Activated CD4-positive, alpha-beta T cell treated with anti-CD3 and anti-CD28 coated beads for 36 hours (primary cell): Measurements from ENCODE around the gene CELSR3. TPM values are rescaled to one million over a fixed set of nuclear protein-coding genes. Genes with fewer than 3 reads are reported as not detected.

ENCODE experiments used
- ATAC-seq: fragments of 200-7000 bp; cut with Tn5 transposase; one replicate; pipeline ENCODE4 v1.10.0; 2021; ENCODE audit warnings: mild to moderate bottlenecking, moderate library complexity
- CTCF ChIA-PET: fragments of 350-600 bp; sonication (Branson Sonifier 250); formaldehyde crosslinking; loops from one replicate; lab custom pipeline; 2021; ENCODE audit warnings: antibody characterized with exemption; lab: Charles Lee
- POLR2A ChIA-PET: fragments of 350-600 bp; sonication (Branson Sonifier 250); formaldehyde crosslinking; loops from one replicate; lab custom pipeline; 2021; ENCODE audit warnings: antibody characterized with exemption, inconsistent platforms; lab: Charles Lee
- DNase-seq: peaks from one replicate; pipeline ENCODE4 v3.0.0-alpha.2; 2020
- H3K27ac Mint-ChIP-seq: one replicate; pipeline ENCODE4 v1.8.0; 2021; ENCODE audit warnings: mixed read lengths
- H3K27me3 Mint-ChIP-seq: one replicate; pipeline ENCODE4 v1.8.0; 2021; ENCODE audit warnings: mixed read lengths
- H3K36me3 Mint-ChIP-seq: one replicate; pipeline ENCODE4 v1.8.0; 2021; ENCODE audit warnings: low read depth, mixed read lengths
- H3K4me1 Mint-ChIP-seq: one replicate; pipeline ENCODE4 v1.8.0; 2021; ENCODE audit warnings: mixed read lengths
- H3K4me3 Mint-ChIP-seq: one replicate; pipeline ENCODE4 v1.8.0; 2021; ENCODE audit warnings: mild to moderate bottlenecking, moderate library complexity, mixed read lengths
- H3K9me3 Mint-ChIP-seq: one replicate; pipeline ENCODE4 v1.8.0; 2021; ENCODE audit warnings: low read depth, mixed read lengths
- intact Hi-C, 2 experiments: fragments of 100-400 bp; cut with DNase I in 1 of 2; cut with micrococcal nuclease in 1 of 2; formaldehyde crosslinking; loops; one replicate each; pipeline versions ENCODE4 v1.14.2 to v1.15.1; 2022 to 2024; cut with DNase I, micrococcal nuclease
- total RNA-seq, 2 experiments: library from RNA; stranded (reverse); gene quantifications; one replicate each; pipeline ENCODE4 v1.2.3, GENCODE V29; 2021

CELSR3 gene
- total RNA-seq, 2 experiments from 2014 or later, result 7.9 to 8.1 TPM

GRCh38 chr3:48686538-48687219 lies 24.0 kb upstream of the CELSR3 start:
- ATAC-seq, result no peak
- peak overlapping the region; percentile 32 for H3K27ac Mint-ChIP-seq
- H3K27me3 Mint-ChIP-seq, result no peaks in the 10 kb centered on the region
- DNase-seq, result no peak
- H3K36me3 Mint-ChIP-seq, result peaks cover 39% of the 10 kb centered on the region
- H3K4me1 Mint-ChIP-seq, result peaks cover 16% of the 10 kb centered on the region
- POLR2A ChIA-PET, result interaction anchor here (0.6 kb wide), 1 partner anchor 31 kb away, joined by 3 read pairs; the partner anchor contains the start of gene IP6K2
- CTCF ChIA-PET, result interaction anchor here (0.6 to 2.2 kb wide), 8 partner anchors 11 to 285 kb away, joined by 3 to 10 read pairs (median 5); partner anchors contain the start of gene IP6K2
- H3K9me3 Mint-ChIP-seq, result no peaks in the 10 kb centered on the region
- intact Hi-C loops, result loop anchor here (1.0 to 2.0 kb wide), 2 partner anchors 30 to 784 kb away; partner anchors contain the start of genes DAG1 (in 1 of the 2) and IP6K2 (in 1 of the 2)
- peak overlapping the region; percentile 82 for H3K4me3 Mint-ChIP-seq

GRCh38 chr3:48685603-48686511 lies 23.2 kb upstream of the CELSR3 start, which contains the start of gene NCKIPSD:
Gene NCKIPSD, minus strand, starts transcription at chr3:48685915. Its CDS starts 108 bp downstream, at chr3:48685807.
- peaks cover 39% of the 10 kb centered on the region for H3K36me3 Mint-ChIP-seq
- ChIA-PET POLR2A (interaction anchor here (0.5 to 1.0 kb wide), 3 partner anchors 24 to 73 kb away, joined by 3 to 7 read pairs (median 3); partner anchors contain the start of gene IP6K2), CTCF (interaction anchor here (0.5 to 2.2 kb wide), 13 partner anchors 12 to 874 kb away, joined by 3 to 10 read pairs (median 4); partner anchors contain the start of genes IP6K2 and NDUFAF3)

GRCh38 chr3:48685293-48685602 lies 22.6 kb upstream of the CELSR3 start:
- Mint-ChIP-seq H3K4me1 (peaks cover 16% of the 10 kb centered on the region), H3K36me3 (peaks cover 44% of the 10 kb centered on the region), H3K4me3 (peak overlapping the region; percentile 82), H3K27ac (peak overlapping the region; percentile 62), H3K27me3 (no peaks in the 10 kb centered on the region), H3K9me3 (no peaks in the 10 kb centered on the region)
- intact Hi-C loops, result loop anchor here in 1 of 2 experiments (1.0 kb wide), 8 partner anchors 21 to 284 kb away; partner anchors contain the start of genes IP6K2, PRKAR2A, SLC26A6 and UQCRC1
- POLR2A ChIA-PET, result interaction anchor here (0.5 to 1.0 kb wide), 2 partner anchors 25 to 72 kb away, joined by 3 to 7 read pairs; no protein-coding TSS in a partner anchor
- CTCF ChIA-PET, result interaction anchor here (0.6 to 2.2 kb wide), 10 partner anchors 13 to 337 kb away, joined by 3 to 10 read pairs (median 4); partner anchors contain the start of genes IP6K2 and NDUFAF3
- ATAC-seq, result no peak
- no peak for DNase-seq

More at GRCh38 chr3:48685603-48686511, 23.2 kb upstream of the CELSR3 start, which contains the start of gene NCKIPSD:
- peak; percentile 94 for ATAC-seq
- peak within 1 kb of the TSS; percentile 82 for H3K4me3 Mint-ChIP-seq
- DNase-seq, result peak; percentile 96
- peaks cover 16% of the 10 kb centered on the region for H3K4me1 Mint-ChIP-seq
- H3K9me3 Mint-ChIP-seq, result no peaks in the 10 kb centered on the region
- H3K27ac Mint-ChIP-seq, result peak within 1 kb of the TSS; percentile 68
- H3K27me3 Mint-ChIP-seq, result no peaks in the 10 kb centered on the region
- intact Hi-C loops, result loop anchor here (1.0 to 2.0 kb wide), 10 partner anchors 22 to 784 kb away; partner anchors contain the start of genes IP6K2 (in 2 of the 2), DAG1 (in 1 of the 2), PRKAR2A (in 1 of the 2) and SLC26A6 (in 1 of the 2)

GRCh38 chr3:48684480-48685143 lies 21.9 kb upstream of the CELSR3 start:
- H3K4me3 Mint-ChIP-seq, result peak overlapping the region; percentile 82
- peak overlapping the region; percentile 68 for H3K27ac Mint-ChIP-seq
- H3K36me3 Mint-ChIP-seq, result peaks cover 41% of the 10 kb centered on the region
- no peaks in the 10 kb centered on the region for H3K9me3 Mint-ChIP-seq
- peaks cover 16% of the 10 kb centered on the region for H3K4me1 Mint-ChIP-seq
- DNase-seq (no peak), ATAC-seq (no peak)
- POLR2A ChIA-PET, result interaction anchor here (0.9 kb wide), 2 partner anchors 11 to 21 kb away, joined by 3 read pairs; no protein-coding TSS in a partner anchor
- intact Hi-C loops, result loop anchor here in 1 of 2 experiments (1.0 kb wide), 8 partner anchors 20 to 283 kb away; partner anchors contain the start of genes IP6K2, PRKAR2A, SLC26A6 and UQCRC1
- H3K27me3 Mint-ChIP-seq, result no peaks in the 10 kb centered on the region
- CTCF ChIA-PET, result interaction anchor here (0.6 to 1.2 kb wide), 6 partner anchors 26 to 656 kb away, joined by 3 read pairs; partner anchors contain the start of gene SLC26A6

- H3K27ac Mint-ChIP-seq, result no peak overlapping the region
- CTCF ChIA-PET, result interaction anchor here (0.6 to 1.2 kb wide), 7 partner anchors 16 to 71 kb away, joined by 3 to 5 read pairs (median 3); partner anchors contain the start of gene SLC26A6
- H3K4me3 Mint-ChIP-seq, result peak overlapping the region; percentile 56
- ATAC-seq (no peak), DNase-seq (no peak)
- no peaks in the 10 kb centered on the region for H3K27me3 Mint-ChIP-seq
- H3K4me1 Mint-ChIP-seq, result peaks cover 16% of the 10 kb centered on the region
- H3K36me3 Mint-ChIP-seq, result peaks cover 41% of the 10 kb centered on the region
- no peaks in the 10 kb centered on the region for H3K9me3 Mint-ChIP-seq
- POLR2A ChIA-PET, result interaction anchor here (0.9 kb wide), 2 partner anchors 10 to 20 kb away, joined by 3 read pairs; no protein-coding TSS in a partner anchor
- intact Hi-C loops, result no loop called here
Observed at GRCh38 chr3:48684054-48684349, 21.3 kb upstream of the CELSR3 start.

- ChIA-PET CTCF (no interaction called here), POLR2A (no interaction called here)
- ATAC-seq, result no peak
- no peaks in the 10 kb centered on the region for H3K9me3 Mint-ChIP-seq
- no peak for DNase-seq
- intact Hi-C loops, result no loop called here
- no peak overlapping the region for H3K27ac Mint-ChIP-seq
- H3K27me3 Mint-ChIP-seq, result no peaks in the 10 kb centered on the region
- peaks cover 43% of the 10 kb centered on the region for H3K36me3 Mint-ChIP-seq
- peaks cover 16% of the 10 kb centered on the region for H3K4me1 Mint-ChIP-seq
- no peak overlapping the region for H3K4me3 Mint-ChIP-seq
Observed at GRCh38 chr3:48682786-48683185, 20.1 kb upstream of the CELSR3 start.

GRCh38 chr3:48681974-48682610 lies 19.4 kb upstream of the CELSR3 start:
- ATAC-seq (no peak), DNase-seq (no peak)
- CTCF ChIA-PET, result no interaction called here
- H3K4me3 Mint-ChIP-seq, result no peak overlapping the region
- H3K36me3 Mint-ChIP-seq, result peaks cover 45% of the 10 kb centered on the region
- POLR2A ChIA-PET, result no interaction called here
- no peaks in the 10 kb centered on the region for H3K9me3 Mint-ChIP-seq
- H3K4me1 Mint-ChIP-seq, result peaks cover 16% of the 10 kb centered on the region
- H3K27ac Mint-ChIP-seq, result no peak overlapping the region
- intact Hi-C loops, result no loop called here
- no peaks in the 10 kb centered on the region for H3K27me3 Mint-ChIP-seq

GRCh38 chr3:48681541-48681880 lies 18.8 kb upstream of the CELSR3 start:
- CTCF ChIA-PET, result interaction anchor here (0.8 kb wide), 1 partner anchor 22 kb away, joined by 3 read pairs; no protein-coding TSS in a partner anchor
- Mint-ChIP-seq H3K27ac (no peak overlapping the region), H3K27me3 (no peaks in the 10 kb centered on the region), H3K9me3 (no peaks in the 10 kb centered on the region), H3K4me1 (peaks cover 15% of the 10 kb centered on the region), H3K36me3 (peaks cover 45% of the 10 kb centered on the region), H3K4me3 (no peak overlapping the region)
- no peak for DNase-seq
- ATAC-seq, result no peak
- intact Hi-C loops, result no loop called here
- POLR2A ChIA-PET, result no interaction called here

GRCh38 chr3:48680811-48681540 lies 18.3 kb upstream of the CELSR3 start:
- peaks cover 12% of the 10 kb centered on the region for H3K4me1 Mint-ChIP-seq
- ATAC-seq (no peak), DNase-seq (no peak)
- H3K36me3 Mint-ChIP-seq, result peaks cover 46% of the 10 kb centered on the region
- intact Hi-C loops, result no loop called here
- no peak overlapping the region for H3K4me3 Mint-ChIP-seq
- H3K27ac Mint-ChIP-seq, result no peak overlapping the region
- CTCF ChIA-PET, result interaction anchor here (0.7 to 0.8 kb wide), 3 partner anchors 12 to 280 kb away, joined by 3 read pairs; no protein-coding TSS in a partner anchor
- no peaks in the 10 kb centered on the region for H3K27me3 Mint-ChIP-seq
- POLR2A ChIA-PET, result no interaction called here
- no peaks in the 10 kb centered on the region for H3K9me3 Mint-ChIP-seq
